Ecto neural progenitor cell (in vitro differentiated cells): ENCODE measurements around the gene RALY.
A peak's percentile ranks its signal among the peaks of the same experiment; 100 is the strongest.

ENCODE experiments used
- DNase-seq: peaks from one replicate; pipeline ENCODE4 v3.0.0-alpha.2; 2018; ENCODE audit warnings: low spot score

RALY gene

DNA sequence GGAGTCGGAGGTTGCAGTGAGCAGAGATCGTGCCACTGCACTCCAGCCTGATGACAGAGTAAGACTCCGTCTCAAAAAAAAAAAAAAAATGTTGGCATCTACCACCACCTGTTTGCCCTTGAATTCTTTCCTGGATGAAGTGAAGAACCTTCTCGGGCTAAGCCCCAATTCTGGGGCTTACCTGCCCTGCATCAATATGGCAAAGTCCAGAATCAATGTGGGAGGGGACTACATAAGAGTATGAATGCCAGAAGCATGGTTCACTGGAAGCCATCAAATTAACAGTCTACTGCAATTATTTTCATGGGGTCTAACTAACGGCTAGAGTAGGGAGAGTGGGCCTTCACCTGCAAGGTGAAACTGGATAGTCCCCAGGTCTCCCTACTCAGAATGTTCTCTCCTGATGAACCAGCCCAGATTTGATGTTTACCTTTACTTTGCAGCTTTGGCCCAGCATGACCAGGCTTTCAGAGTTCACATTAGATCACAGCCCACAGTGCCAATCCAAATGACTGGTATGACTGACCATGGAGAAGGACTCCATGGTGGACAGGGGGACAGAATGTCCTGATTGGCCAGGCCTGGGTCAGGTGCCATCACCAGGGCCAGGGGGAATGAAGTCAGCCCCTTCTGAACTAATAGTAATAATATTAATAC lies 7.0 kb upstream of the RALY start:
- no peak for DNase-seq

DNA sequence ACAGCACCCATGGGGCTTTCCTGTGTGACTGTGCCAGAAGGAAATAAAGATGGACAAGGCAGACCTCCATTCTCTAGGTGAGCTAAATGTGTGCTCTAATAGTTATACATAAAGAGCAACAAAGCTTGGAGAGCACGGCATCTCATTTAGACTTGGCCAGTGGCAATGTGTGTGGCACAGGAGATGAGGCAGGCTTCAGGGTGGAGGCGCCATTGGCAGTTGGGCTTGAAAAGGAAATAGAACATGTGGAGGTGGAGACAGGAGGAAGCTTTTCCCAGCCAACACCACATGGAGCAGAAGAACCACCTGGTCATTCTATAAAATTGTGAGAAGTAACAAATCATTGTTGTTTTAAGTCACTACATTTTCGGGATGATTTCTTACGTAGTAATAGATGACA lies 3.6 kb upstream of the RALY start:
- DNase-seq, result no peak

DNA sequence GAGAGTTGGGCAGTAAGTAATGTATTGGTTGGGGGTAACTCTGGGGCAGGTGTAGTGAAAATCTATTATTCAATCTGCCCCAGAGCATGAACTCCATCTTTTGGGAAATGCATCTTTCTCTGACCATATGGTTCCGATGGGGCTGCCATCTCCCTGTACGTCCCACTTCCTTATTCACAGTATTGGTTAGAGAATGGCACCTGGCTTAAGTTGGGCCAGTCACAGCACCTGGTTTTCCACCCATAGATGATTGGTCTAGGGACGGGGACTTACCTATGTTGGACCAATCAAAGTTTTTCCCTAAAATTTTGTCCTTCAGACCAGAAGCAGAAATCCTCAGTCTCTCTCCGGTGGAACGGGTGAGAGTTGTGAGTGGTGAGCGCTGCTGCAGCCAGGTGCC lies 2.2 kb upstream of the RALY start:
- DNase-seq, result no peak

DNA sequence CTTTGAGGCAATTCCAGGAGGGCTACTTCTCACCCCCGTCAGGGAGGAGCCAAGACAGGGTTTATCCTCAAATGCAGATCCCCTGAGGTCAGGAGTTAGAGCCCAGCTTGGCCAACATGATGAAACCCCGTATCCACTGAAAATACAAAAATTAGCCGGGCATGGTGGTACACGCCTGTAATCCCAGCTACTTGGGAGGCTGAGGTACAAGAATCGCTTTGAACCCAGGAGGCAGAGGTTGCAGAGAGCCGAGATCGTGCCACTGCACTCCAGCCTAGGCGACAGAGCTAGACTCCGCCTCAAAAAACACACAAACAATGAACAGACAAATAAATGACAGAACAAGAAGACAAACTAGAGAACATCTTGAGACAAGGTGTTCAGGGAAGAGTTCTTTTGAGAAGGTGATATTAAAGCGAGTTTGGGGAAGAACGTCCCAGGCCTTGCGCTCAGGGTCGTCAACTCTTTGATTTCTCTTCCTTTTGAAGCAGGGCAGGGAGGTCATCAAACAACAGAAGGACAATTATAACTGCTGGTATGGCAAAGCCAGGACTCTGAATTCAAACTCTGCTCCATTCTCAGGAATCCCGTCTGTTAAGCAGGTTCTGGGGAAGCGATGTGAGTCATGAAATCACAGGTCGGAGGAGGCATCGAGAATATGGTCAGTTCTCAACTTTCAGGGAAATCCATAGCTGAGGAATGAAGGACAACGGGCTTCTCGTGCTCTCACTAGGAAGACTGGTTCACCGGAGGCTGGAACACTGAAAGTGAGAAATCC lies 1.4 kb upstream of the RALY start:
- DNase-seq, result no peak

DNA sequence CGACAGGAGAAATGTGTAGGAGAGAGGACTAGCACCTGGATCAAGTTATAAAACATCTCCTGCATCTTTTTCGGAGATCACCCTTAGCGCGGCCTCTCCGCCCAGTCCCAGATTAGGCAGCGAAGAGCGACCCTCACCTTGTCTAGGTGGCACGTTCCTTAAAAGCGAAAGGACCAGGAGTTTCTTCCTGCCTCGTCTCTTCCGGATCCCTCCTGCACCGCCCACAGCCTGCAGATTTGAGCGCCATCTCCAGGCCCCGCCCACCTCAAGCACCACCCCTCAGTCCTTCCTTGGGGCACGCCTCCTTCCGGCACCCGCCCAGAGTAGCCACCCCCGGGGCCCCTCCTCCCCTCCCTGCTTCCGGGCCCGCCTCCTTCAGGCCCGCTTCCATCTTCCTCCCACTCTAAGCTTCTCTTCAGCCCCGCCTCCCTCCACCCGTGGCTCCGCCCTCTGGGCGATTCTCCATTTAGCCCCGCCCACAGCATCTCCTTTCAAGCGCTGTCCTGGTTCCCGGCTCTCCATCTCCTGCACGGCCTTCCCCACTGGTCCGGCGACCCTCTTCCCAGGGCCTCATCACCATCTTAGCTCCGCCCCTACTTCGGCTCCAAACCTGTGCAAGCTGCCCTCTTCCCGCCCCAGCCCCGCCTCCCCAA lies 662 bp upstream of the RALY start:
- peak; percentile 100 for DNase-seq

DNA sequence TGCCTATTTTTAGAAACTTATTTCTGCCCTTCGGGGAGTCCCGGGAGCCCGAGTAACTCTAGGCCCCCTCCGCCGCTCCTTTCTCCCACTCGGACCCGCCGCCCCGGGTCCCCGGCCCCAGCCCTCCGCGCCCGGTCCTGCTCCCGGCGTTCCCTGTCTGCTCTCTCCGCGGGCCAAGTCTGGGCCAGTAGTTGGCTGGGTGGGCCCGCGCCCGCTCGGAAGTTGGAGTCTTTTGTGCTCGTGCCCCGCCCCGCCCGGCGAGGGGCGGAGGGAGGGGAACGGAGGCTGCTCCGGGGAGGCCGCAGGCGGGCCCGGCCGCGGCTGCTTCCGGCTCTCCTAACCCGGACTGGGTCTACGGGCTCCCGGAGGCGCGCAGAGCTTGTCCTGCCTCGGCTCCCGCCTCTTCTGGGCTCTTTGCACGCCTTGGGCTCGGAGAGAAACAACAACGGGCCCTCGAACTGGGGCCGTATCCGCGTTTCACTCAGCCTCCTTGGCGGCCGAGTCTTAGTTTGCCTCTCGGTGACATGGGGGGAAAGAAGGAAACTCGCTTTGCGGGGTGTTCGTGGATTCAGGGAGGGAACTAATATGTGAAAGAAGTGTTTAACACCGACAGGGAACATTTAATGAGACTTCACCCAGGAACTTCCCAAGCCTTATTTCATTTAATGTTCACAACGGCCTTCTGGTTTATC lies 657 bp downstream of the RALY start:
- DNase-seq, result peak; percentile 89

DNA sequence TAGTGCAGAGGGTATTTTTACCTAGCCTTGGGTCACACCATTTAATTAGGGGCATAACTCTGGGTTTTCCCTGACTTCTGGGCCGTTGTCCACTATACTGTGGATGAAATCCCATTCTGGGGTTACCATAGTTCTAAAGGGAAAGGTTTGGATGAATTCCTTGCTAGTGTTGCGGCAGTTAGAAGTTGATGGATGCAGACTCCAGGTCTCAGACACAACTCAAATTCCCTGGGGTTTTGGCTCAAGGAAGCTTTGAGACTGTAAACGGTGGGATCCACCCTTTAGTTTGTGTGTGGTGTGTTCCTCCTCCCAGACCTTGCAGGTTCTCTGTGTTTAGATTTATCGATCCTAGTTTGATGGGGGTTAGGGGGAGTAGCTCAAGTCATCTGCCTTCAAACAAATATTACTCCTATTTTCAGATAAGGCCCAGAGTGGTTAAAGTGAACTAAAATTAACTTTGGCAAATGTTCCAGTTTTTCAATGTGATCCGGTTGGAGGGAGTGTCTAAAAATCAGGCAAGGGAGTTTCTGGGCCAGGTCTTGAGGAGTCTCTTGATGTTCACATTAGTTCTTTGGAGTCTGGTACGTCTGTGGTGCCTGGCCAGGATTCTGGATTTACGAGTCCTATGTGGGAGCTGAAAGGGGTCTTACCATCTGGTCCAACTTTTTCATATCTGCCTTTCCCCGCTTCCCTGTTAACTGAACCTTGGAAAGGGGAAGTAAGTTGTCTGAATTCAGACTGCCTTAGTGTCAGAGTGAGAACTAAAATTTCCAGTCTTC lies 1.5 kb downstream of the RALY start:
- DNase-seq, result no peak

DNA sequence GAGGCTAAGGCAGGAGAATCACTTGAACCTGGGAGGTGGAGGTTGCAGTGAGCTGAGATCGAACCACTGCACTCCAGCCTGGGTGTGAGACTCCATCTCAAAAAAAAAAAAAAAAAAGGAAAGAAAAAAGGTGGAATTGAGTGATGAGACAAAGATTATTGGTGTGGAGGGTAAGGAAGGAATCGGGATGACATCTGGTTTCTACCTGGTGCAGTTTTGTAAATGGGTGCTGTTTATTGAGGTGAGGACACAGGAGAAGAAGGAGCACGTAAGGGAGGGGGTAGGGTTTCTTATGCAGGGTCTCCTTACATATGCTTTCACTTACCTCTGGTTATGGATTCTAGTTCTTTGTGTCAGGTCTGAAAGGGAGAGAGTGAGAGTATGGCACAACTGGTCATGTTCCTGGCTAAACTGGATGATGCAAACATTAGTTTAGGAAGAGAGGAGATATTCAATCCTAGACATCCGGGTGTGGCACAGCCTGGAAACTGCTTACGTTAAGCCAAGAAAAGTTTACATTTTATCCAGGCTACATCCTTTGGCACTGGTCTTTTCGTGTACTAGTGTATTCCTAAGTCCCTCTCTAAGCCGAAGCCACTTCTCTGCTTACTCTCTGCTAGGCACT lies 5.4 kb downstream of the RALY start:
- no peak for DNase-seq

DNA sequence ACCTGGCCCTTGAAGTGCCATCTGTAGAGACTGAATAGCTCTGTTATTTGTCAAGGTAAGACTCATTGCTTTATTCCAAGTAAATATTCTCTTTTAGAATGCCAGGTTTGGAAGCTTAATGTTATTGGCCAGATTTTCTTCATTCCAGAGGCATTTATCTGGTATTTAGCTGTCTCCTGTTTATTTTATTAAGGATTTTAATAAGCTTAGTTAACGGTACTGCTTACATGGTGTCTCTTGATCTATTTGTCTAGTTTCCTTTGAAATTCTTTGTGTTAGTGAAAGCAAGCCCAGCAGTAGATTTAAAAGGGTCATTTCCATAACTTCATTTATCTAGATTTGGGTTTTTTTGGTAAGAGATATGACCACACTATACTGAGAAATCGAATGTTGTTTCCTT lies 7.7 kb downstream of the RALY start:
- DNase-seq, result no peak

DNA sequence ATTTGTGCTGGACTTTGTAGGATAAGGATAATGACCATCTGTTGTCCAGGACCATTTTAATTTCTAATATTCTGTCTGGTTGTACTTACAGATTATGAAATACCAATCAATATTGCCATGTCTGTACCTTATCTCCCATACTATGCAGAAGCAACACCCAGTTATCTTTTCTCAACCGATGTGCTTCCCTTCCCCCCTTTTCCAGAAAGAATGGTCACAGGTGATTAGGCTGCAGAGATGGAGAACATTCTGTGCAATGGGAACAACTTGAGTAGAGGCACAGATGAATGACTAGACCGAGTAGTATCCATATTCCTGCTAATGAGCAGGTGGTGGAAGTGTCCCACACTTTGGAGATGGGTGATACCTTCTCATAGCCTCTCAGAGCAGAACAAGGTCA lies 10.5 kb downstream of the RALY start:
- no peak for DNase-seq

DNA sequence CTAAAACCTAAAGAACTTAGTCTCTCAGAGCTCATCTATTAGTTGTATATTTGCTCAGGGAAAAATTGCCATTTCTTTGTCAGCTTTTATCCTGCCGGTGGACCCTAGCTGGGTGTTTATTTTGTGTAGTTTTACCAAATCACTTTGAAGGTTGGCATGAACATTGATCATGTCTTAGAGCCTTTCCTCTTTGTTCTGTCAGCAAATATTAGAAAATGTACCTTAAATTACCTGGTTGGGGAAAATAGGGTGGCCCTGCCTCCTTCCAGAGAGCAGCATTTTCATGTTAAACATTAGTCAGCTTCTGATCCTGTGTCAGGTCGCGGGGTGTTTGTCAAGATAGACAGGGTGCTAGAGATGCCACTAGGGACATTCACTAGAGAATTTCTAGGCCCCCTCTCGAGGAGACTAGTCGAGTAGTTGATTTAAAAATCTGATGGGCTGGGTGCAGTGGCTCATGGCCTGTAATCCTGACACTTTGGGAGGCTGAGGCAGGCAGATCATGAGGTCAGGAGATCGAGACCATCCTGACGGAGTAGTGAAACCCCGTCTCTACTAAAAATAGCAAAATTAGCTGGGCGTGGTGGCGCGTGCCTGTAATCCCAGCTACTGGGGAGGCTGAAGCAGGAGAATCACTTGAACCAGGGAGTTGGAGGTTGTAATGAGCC lies 11.2 kb downstream of the RALY start:
- DNase-seq, result no peak

DNA sequence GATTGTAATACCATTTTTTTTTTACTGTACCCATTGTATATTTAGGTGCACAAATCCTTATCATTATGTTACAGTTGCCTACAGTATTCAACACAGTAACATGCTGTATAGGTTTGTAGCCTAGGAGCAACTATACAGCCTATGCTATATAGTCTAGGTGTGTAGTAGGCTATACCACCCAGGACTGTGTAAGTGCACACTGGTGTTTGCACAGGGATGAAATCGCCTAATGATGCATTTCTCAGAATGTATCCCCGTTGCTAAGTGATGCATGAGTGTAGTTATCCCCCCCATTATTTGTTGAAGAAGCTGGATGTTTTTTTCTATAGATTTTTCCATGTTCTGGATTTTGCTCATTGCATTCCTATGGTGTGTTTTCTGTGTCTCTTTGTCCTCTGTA lies 12.9 kb downstream of the RALY start:
- no peak for DNase-seq

DNA sequence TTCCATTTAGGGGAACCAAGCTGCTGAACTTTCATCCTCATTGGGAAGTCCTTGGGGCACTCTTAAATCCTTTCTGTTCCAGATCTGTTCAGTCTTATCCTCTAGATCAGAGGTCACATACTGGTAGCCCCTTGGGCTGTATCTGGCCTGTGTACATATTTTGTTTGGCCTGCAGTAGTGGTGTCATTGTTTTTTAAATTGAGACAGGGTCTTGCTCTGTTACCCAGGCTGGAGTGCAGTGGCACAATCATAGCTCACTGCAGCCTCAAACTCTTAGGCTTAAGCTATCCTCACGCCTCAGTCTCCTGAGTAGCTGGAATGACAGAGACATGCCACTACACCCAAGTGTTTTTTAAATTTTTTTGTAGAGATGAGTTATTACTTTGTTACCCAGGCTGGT lies 14.8 kb downstream of the RALY start:
- no peak for DNase-seq

DNA sequence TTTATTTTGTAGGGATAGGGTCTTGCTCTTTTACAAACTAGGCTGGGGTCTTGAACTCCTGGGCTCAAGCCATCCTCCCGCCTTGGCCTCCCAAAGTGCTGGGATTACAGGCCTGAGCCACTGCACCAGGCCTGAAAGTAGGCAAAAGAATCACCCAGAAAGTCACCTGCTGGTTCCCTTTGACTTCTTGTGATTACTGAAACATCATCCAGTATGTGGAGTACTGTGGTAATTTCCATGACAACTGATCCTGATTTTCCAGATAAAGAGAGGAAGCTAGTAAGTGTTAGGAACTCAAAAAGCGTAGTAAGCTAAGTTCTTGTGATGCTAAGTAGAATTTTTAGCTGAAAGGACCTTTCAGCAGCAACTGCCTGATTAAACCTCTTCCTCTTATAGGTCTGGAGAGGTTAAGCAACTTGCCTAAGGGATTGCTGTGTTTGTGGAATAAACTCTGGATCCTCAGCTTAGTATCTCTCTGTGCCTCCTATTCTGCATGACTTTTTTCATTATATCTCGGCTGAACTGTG lies 16.8 kb downstream of the RALY start:
- DNase-seq, result no peak

DNA sequence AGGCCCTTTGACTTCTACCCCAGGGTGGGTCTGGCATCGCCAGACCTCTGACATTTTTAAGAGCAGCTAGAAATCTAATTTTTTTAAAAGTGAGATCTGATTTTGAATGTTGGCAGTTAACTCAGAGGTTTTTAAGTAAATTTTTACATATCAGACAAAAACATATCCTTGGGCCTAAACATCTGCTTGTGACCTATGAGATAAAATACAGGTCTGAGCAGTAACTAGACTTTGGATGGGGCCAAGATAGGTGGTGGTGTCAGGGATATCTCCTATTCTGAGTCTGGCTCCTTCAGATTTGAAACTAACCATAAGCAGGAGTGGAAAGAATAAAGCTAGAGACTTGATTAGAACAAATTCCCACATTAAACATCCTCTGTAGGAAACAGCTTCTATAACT lies 17.6 kb downstream of the RALY start:
- DNase-seq, result no peak

DNA sequence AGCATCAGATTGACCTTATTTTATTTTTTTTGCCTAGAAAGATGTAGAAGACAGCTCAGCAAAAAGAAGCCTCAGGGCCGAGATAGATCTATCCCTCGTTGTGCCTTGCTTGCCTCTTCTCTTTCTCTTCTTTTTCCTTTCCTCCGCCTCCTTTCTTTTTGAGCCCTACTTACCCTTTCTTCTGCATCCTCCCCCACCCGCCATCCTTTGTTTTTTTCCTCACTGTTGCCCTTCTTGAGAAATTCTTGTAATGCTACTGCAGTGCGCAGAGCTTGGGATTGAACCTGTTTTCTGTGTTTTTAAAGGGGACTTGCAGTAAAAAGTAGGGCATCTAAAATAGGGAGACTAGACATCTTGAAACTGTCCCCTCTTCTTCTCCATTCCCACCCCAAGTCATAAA lies 18.6 kb downstream of the RALY start:
- DNase-seq, result no peak

DNA sequence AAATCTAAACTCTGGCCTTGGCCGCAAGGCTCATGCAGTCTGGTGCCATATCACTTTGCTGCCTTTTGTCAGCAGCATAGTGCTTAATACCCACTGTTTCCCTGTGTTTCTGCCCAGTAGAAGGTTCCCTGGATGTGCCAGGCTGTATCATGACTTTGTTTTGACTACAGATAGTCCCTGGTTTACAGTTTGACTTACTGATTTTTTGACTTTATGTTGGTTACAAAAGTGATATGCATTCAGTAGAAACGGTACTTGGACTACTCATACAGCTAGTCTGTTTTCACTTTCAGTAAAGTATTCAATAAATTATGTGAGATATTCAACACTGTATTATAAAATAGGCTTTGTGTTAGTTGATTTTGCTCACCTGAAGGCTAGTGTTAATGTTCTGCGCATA lies 19.0 kb downstream of the RALY start:
- DNase-seq, result no peak

DNA sequence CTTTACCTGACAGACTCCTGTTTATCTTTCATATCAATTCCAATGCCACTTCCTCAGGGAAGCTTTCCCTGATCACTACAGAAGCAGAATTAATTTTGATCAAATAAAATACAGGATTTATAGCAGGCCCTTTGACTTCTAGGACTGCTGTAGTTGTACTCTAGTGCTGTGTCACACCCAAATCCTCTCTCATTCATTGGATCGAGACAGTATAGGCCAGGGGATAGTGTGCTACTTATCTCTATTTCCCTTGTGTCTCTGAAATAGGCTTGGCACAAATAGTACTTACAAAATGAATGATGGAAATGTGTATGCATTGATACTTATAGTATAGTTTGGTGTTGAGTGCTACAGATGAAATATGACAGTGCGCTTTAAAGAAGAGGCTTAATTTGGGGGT lies 19.8 kb downstream of the RALY start:
- no peak for DNase-seq

DNA sequence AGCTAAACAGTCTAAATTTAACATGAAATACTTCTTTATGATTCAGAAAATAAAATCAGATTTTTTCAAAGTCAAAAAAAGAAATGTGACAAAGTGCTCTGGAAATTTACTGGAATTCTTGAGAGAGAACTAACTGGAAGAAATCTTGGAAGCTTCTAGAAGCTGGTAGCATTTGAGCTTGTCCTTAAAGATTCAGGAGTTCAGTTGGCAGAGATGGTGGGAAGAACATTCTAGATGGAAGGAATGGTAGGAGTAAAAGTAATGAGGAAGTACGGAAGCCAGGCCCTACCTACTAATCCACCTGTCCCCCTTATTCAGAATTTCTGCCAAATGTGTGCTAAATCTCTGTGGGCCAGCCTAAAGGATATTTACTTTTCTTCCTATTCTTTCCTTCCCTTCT lies 21.2 kb downstream of the RALY start:
- DNase-seq, result no peak

DNA sequence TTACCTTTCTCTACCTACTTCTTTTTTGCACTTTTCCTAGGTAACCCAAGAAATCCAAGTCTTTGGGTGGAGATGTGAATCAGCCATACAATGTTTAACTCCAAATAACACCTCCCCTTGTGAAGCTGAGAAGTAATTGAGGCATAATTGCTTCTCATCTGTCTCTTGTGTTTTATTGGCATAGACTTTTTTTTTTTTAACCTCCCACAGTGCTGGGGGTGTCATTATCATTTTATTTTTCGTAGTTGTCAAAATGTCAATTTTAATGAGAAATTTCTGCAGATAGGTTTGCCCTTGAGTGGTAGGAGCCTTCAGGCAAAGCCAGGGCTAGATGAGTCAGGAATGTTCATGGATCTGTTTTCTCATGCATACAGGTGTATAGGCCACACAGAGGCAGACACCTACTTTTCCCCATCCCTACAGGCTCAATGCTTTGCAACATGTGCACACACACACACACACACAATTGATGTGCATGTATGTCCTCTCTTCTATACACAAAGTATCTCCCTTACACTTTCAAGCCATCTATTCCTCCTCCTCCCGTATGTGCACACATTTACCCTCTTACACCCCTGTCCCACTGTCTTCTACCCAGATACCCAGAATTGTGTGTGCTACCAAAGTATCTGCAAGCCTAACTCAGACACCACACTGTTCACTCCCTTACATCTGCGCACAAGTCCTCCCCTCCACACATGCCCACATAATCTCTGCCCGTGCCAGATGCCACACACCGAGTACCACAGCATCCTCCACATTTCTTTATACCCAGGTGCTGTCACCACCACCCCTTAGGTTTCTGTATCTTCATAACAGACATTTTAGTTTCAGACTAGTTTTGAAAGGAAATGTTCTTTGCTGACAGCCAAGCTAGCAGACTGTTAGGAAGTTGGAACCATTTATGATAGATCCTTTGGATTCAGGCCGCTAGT lies 22.0 kb downstream of the RALY start:
- no peak for DNase-seq
